HG02623 (cell line): ENCODE measurements around the gene ZNF462.

Source experiments
- ATAC-seq: cut with Tn5 transposase; IDR thresholded peaks from one replicate; pipeline ENCODE4 v1.9.1; 2021; ENCODE audit warnings: moderate library complexity; ENCODE audit not compliant: unreplicated experiment

Gene ZNF462

GRCh38 chr9:106925392-106925791, 62.4 kb downstream of the ZNF462 start:
- no peak for ATAC-seq

DNA sequence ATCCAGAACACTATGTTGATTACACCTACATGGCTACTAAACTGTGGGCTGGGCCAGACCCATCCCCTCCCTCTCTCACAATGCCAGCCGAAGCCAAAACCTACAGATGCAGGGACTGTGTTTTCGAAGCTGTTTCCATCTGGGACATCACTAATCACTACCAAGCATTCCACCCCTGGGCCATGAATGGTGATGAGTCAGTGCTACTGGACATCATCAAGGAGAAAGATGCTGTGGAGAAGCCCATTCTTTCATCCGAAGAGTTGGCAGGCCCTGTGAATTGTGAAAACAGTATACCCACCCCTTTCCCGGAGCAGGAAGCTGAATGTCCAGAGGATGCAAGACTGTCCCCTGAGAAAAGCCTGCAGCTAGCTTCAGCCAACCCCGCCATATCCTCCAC, 65.0 kb downstream of the ZNF462 start:
- no peak for ATAC-seq

- no peak for ATAC-seq
Measured at GRCh38 chr9:106928350-106928749, 65.4 kb downstream of the ZNF462 start.

DNA sequence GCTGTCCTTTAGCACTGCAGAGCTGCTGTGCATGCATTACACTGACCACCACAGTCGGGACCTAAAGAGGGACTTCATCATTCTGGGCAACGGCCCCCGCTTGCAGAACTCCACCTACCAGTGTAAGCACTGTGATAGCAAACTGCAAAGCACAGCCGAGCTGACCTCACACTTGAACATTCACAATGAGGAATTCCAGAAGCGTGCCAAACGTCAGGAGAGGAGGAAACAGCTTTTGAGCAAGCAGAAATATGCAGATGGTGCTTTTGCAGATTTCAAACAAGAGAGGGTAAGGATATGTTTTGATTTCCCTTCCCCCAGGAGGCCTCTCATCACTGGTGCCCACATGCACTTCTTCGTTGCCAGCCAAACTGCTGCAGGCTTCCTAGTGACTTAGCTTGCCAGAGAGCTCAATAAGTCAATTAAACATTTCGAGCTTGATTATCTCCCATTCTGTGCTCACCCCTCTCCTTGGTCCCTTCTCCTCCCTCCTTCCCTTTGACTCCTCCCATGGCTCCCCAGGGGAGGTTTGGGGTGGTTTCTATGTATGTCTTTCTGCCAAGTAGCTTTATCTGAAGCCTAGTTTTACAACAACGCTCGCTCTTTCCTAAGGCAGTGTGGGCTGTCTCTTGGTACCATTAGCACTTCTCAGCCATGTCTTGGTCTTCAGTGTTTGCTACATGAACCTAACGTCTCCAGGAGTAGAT, 66.7 kb downstream of the ZNF462 start:
- ATAC-seq: no peak

DNA sequence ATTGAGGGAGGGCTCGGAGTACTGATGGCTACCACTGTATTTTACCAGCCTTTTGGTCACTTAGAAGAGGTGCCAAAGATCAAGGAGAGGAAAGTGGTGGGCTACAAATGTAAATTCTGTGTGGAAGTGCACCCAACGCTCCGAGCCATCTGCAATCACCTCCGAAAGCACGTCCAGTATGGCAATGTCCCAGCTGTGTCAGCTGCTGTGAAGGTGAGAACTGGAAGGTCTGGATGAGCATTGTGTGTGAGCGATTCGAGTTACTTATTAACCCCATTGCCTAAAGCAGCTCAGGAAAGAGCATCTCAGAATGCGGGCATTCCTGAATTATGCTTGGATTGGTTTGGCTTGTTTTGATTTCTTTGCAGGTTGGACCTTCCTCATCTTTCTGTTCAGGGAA, 67.5 kb downstream of the ZNF462 start:
- no peak for ATAC-seq

GRCh38 chr9:106931466-106931865, 68.5 kb downstream of the ZNF462 start:
- no peak for ATAC-seq

GRCh38 chr9:106932178-106932577, 69.2 kb downstream of the ZNF462 start:
- ATAC-seq: no peak

DNA sequence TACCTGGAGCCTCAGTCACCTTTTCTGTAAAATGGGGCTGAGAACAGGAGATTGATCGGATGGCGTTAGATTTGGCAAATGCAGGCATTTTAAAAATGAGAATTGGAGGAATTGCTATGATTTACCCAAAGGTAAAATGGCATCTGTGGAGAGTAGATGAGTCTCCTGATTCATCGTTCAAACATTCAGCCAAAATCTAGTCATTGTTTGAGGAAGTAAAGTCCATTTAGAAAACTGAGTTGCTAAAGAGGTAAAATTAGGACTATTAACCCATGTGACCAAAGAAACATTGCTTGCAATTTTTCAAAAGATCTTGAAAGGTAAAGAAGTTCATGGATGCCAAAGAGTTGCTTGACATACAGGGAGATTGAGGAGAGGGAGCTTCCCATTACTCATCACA, 69.7 kb downstream of the ZNF462 start:
- ATAC-seq: no peak

GRCh38 chr9:106933470-106933869, 70.5 kb downstream of the ZNF462 start:
- ATAC-seq: no peak

DNA sequence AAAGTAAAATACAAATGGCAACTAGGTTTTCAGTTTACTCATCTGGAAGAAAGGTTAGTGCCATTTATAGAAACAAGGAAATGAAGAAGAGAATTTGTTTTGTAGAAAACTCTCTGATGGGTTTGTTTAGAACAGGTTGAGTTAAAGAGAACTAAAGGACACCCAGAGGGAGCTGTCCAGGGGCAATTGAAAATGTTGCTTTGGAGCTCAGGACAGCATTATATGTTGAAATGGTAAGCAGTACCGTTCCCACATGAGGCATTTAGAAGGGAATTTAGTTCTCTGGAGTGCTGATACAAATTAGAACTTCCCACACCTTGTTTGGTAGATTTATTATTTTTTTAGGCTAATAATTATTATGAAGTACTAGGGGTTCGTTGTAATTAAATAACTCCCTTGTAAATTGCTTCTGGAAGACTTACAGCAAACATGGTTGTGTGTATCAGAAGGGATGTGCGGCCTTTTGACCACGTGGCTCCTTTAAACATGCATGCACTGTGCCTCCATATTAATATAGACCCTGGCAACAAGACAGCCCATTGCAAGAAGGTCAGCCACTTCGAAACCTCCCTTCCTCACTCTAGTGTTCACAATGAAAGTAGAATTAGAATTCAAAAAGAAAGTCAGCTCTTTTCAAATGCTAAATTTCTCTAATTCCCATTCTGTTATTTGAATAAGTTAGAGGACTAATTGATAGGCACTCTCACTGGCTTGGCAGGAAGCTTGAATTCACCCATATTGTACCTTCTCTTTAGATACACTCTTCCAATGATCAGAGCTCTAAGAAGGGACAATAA, 71.7 kb downstream of the ZNF462 start:
- no peak for ATAC-seq

GRCh38 chr9:106936680-106937079, 73.7 kb downstream of the ZNF462 start:
- no peak for ATAC-seq

GRCh38 chr9:106941916-106942315, 79.0 kb downstream of the ZNF462 start:
- no peak for ATAC-seq

GRCh38 chr9:106945727-106946660, 83.0 kb downstream of the ZNF462 start:
- no peak for ATAC-seq

DNA sequence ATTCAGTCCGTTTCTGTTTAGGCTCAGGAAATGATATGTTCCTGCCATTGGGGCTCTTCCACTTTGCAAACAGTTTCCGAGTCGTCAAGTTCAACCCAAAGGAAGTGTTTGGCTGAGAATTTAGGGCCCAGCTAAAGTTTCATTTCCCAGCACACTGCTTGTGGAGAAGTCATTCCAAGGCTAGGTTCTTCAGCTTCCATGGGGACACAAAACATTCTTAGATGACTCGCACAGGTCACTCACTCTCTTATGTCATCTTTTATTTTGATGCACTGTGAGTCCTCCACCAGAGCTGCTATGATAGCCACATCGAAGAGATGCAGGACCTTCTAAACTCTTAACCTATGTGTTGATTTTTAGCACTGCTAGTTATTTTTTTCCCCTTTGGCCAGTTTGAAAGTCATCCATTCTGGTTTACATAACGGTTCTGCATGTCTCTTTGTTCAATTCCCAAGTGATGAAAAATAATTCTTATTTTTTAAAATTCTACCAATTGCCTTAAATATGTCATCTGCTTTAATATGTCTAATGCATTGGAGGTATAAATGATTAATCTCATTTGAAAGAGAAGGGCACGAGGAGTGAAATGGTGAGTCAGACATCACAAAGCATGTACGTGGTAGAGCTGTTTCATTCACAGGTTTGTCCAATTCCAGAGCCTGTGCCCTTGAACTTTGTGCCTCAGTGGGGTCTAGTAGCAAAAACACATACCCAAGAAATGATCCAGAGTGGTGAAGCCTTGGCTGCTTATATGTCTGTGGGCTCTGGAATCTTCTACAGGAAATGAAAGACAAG, 84.3 kb downstream of the ZNF462 start:
- ATAC-seq: no peak

GRCh38 chr9:106953174-106953573, 90.2 kb downstream of the ZNF462 start:
- no peak for ATAC-seq

DNA sequence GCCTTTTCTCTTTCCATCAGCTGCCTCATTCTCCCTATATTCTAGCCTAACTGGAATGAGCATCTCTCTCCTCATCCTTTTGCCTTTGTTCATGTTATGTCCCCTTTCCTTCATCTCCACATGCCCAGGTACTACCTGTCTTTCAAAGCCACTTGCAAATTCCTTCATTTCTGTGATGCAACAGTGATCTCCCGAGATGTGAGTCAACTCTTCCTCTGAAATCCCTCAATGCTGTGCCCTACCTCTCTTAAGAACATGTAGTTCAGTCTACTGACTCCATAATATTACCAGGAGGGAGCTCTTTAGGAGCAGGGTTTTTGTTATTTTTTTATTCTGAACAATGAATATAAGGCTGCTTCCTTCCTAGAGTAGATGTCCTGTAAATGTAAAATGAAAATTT, 91.6 kb downstream of the ZNF462 start:
- ATAC-seq: no peak

- ATAC-seq: no peak
Measured at GRCh38 chr9:106954974-106955850, 92.2 kb downstream of the ZNF462 start.

- ATAC-seq: no peak
Measured at GRCh38 chr9:106956971-106957370, 94.0 kb downstream of the ZNF462 start.

GRCh38 chr9:106958955-106959657, 96.1 kb downstream of the ZNF462 start:
- ATAC-seq: no peak
